HEK293 (cell line): ENCODE results near the gene CACTIN.

Experiments used
- ATF2 ChIP-seq: fragments of 450-650 bp; formaldehyde crosslinking; IDR thresholded peaks from 2 replicates; pipeline ENCODE4 v1.5.1; 2016; ENCODE audit warnings: missing biosample characterization, missing genetic modification characterization, low read depth
- BCL11B ChIP-seq: fragments of 450-650 bp; formaldehyde crosslinking; IDR thresholded peaks from 2 replicates; pipeline ENCODE4 v1.5.1; 2016; ENCODE audit warnings: low read depth, missing biosample characterization, missing genetic modification characterization
- HOXC10 ChIP-seq: sonication (generic); formaldehyde crosslinking; IDR thresholded peaks from 2 replicates; pipeline ENCODE4 v1.8.1; 2023; ENCODE audit warnings: mild to moderate bottlenecking, missing genetic modification reagents
- KLF16 ChIP-seq: fragments of 450-650 bp; formaldehyde crosslinking; IDR thresholded peaks from 2 replicates; pipeline ENCODE4 v1.5.1; 2017; ENCODE audit warnings: missing biosample characterization, missing genetic modification characterization
- MYNN ChIP-seq: fragments of 450-650 bp; formaldehyde crosslinking; IDR thresholded peaks from 2 replicates; pipeline ENCODE4 v1.5.1; 2016; ENCODE audit warnings: missing biosample characterization, missing genetic modification characterization, borderline replicate concordance
- OSR2 ChIP-seq: fragments of 450-650 bp; formaldehyde crosslinking; IDR thresholded peaks from 2 replicates; pipeline ENCODE4 v1.5.1; 2016; ENCODE audit warnings: missing biosample characterization, missing genetic modification characterization
- OVOL3 ChIP-seq: fragments of 450-650 bp; formaldehyde crosslinking; IDR thresholded peaks from 2 replicates; pipeline ENCODE4 v1.5.1; 2016; ENCODE audit warnings: missing biosample characterization, missing genetic modification characterization
- REST ChIP-seq: fragments of 450-650 bp; formaldehyde crosslinking; IDR thresholded peaks from 2 replicates; pipeline ENCODE4 v1.5.1; 2016; ENCODE audit warnings: missing biosample characterization, missing genetic modification characterization
- ZBTB8A ChIP-seq: fragments of 450-650 bp; formaldehyde crosslinking; IDR thresholded peaks from 2 replicates; pipeline ENCODE4 v1.5.1; 2016; ENCODE audit warnings: missing biosample characterization, missing genetic modification characterization
- ZFP37 ChIP-seq: fragments of 450-650 bp; formaldehyde crosslinking; IDR thresholded peaks from 2 replicates; pipeline ENCODE4 v1.5.1; 2016; ENCODE audit warnings: missing biosample characterization, missing genetic modification characterization
- ZFP41 ChIP-seq: fragments of 450-650 bp; formaldehyde crosslinking; IDR thresholded peaks from 2 replicates; pipeline ENCODE4 v1.5.1; 2016; ENCODE audit warnings: missing biosample characterization, missing genetic modification characterization, borderline replicate concordance
- ZNF132 ChIP-seq: fragments of 450-650 bp; formaldehyde crosslinking; IDR thresholded peaks from 2 replicates; pipeline ENCODE4 v1.5.1; 2017; ENCODE audit warnings: missing biosample characterization, missing genetic modification characterization, borderline replicate concordance
- ZNF133 ChIP-seq: fragments of 450-650 bp; formaldehyde crosslinking; IDR thresholded peaks from 2 replicates; pipeline ENCODE4 v1.5.1; 2016; ENCODE audit warnings: missing biosample characterization, missing genetic modification characterization
- ZNF138 ChIP-seq: fragments of 450-650 bp; formaldehyde crosslinking; IDR thresholded peaks from 2 replicates; pipeline ENCODE4 v1.5.1; 2016; ENCODE audit warnings: missing biosample characterization, missing genetic modification characterization, borderline replicate concordance
- ZNF155 ChIP-seq: fragments of 450-650 bp; formaldehyde crosslinking; IDR thresholded peaks from 2 replicates; pipeline ENCODE4 v1.5.1; 2016; ENCODE audit warnings: missing biosample characterization, missing genetic modification characterization
- ZNF202 ChIP-seq: fragments of 450-650 bp; formaldehyde crosslinking; IDR thresholded peaks from 2 replicates; pipeline ENCODE4 v1.5.1; 2016; ENCODE audit warnings: missing biosample characterization, missing genetic modification characterization, borderline replicate concordance
- ZNF26 ChIP-seq: fragments of 450-650 bp; formaldehyde crosslinking; IDR thresholded peaks from 2 replicates; pipeline ENCODE4 v1.5.1; 2016; ENCODE audit warnings: missing biosample characterization, missing genetic modification characterization
- ZNF280D ChIP-seq: fragments of 450-650 bp; formaldehyde crosslinking; IDR thresholded peaks from 2 replicates; pipeline ENCODE4 v1.5.1; 2016; ENCODE audit warnings: missing biosample characterization, missing genetic modification characterization
- ZNF292 ChIP-seq: fragments of 450-650 bp; formaldehyde crosslinking; IDR thresholded peaks from 2 replicates; pipeline ENCODE4 v1.5.1; 2016; ENCODE audit warnings: low read depth, missing biosample characterization, missing genetic modification characterization, borderline replicate concordance
- ZNF302 ChIP-seq: fragments of 450-650 bp; formaldehyde crosslinking; IDR thresholded peaks from 2 replicates; pipeline ENCODE4 v1.5.1; 2016; ENCODE audit warnings: missing biosample characterization, missing genetic modification characterization, low read depth
- ZNF354C ChIP-seq: fragments of 450-650 bp; formaldehyde crosslinking; IDR thresholded peaks from 2 replicates; pipeline ENCODE4 v1.5.1; 2016; ENCODE audit warnings: missing biosample characterization, missing genetic modification characterization, low read depth, borderline replicate concordance
- ZNF423 ChIP-seq: fragments of 450-650 bp; formaldehyde crosslinking; IDR thresholded peaks from 2 replicates; pipeline ENCODE4 v1.5.1; 2016; ENCODE audit warnings: missing biosample characterization, missing genetic modification characterization
- ZNF561 ChIP-seq: fragments of 450-650 bp; IDR thresholded peaks from 2 replicates; pipeline ENCODE4 v1.5.1; 2018; ENCODE audit warnings: missing biosample characterization, missing genetic modification characterization, borderline replicate concordance
- ZNF580 ChIP-seq: fragments of 450-650 bp; formaldehyde crosslinking; IDR thresholded peaks from 2 replicates; pipeline ENCODE4 v1.5.1; 2016; ENCODE audit warnings: missing biosample characterization, missing genetic modification characterization
- ZNF585B ChIP-seq: fragments of 450-650 bp; formaldehyde crosslinking; IDR thresholded peaks from 2 replicates; pipeline ENCODE4 v1.5.1; 2016; ENCODE audit warnings: missing biosample characterization, missing genetic modification characterization
- ZNF596 ChIP-seq: fragments of 450-650 bp; IDR thresholded peaks from 2 replicates; pipeline ENCODE4 v1.5.0; 2018; ENCODE audit warnings: missing biosample characterization, mild to moderate bottlenecking, missing genetic modification characterization, moderate library complexity
- ZNF600 ChIP-seq: fragments of 450-650 bp; formaldehyde crosslinking; IDR thresholded peaks from 2 replicates; pipeline ENCODE4 v1.5.1; 2016; ENCODE audit warnings: missing biosample characterization, missing genetic modification characterization
- ZNF623 ChIP-seq: fragments of 450-650 bp; formaldehyde crosslinking; IDR thresholded peaks from 2 replicates; pipeline ENCODE4 v1.5.1; 2016; ENCODE audit warnings: missing biosample characterization, missing genetic modification characterization
- ZNF664 ChIP-seq: fragments of 450-650 bp; formaldehyde crosslinking; IDR thresholded peaks from 2 replicates; pipeline ENCODE4 v1.5.1; 2016; ENCODE audit warnings: missing biosample characterization, missing genetic modification characterization
- ZNF843 ChIP-seq: fragments of 450-650 bp; formaldehyde crosslinking; IDR thresholded peaks from 2 replicates; pipeline ENCODE4 v1.5.1; 2016; ENCODE audit warnings: missing biosample characterization, missing genetic modification characterization

CACTIN gene

GRCh38 chr19:3573162-3573857, 53.3 kb downstream of the CACTIN start (continued):
- TF ChIP-seq ZNF26 (tag by site-specific recombination) (no peak), ZNF596 (tag by site-specific recombination) (peak; percentile 47; the same call in 1 of the 2 replicates), ZNF843 (peak; percentile 11; the same call in 1 of the 2 replicates), ATF2 (tag by site-specific recombination) (no peak), MYNN (no peak), ZNF580 (tag by site-specific recombination) (no peak), ZNF585B (tag by site-specific recombination) (no peak), ZNF600 (tag by site-specific recombination) (peak; percentile 78), ZNF155 (no peak), ZNF623 (tag by site-specific recombination) (no peak), OSR2 (tag by site-specific recombination) (no peak), ZBTB8A (tag by site-specific recombination) (peak; percentile 83), ZNF423 (tag by site-specific recombination) (peak; percentile 91), ZFP41 (tag by site-specific recombination) (no peak), BCL11B (tag by site-specific recombination) (peak; percentile 96), ZNF302 (tag by site-specific recombination) (no peak), ZNF292 (tag by site-specific recombination) (no peak), OVOL3 (tag by site-specific recombination) (no peak), ZNF664 (tag by site-specific recombination) (no peak), KLF16 (peak; percentile 8; the same call in 1 of the 2 replicates), ZNF354C (tag by site-specific recombination) (no peak), REST (tag by site-specific recombination) (no peak), ZNF202 (tag by site-specific recombination) (no peak), ZFP37 (tag by site-specific recombination) (no peak), HOXC10 (CRISPR knock-in tag) (no peak), ZNF280D (tag by site-specific recombination) (no peak), ZNF132 (tag by site-specific recombination) (no peak), ZNF561 (tag by site-specific recombination) (no peak), ZNF138 (tag by site-specific recombination) (no peak), ZNF133 (tag by site-specific recombination) (no peak)
